Endodermal cell (in vitro differentiated cells): ENCODE results near the gene GALE. TPM values are rescaled to one million over a fixed set of nuclear protein-coding genes. Genes with fewer than 3 reads are reported as not detected.
A peak's percentile ranks its signal among the peaks of the same experiment; 100 is the strongest.
"Not testable (repeated sequence)": the region's sequence is repeated elsewhere in the genome, so short reads cannot be mapped to it uniquely, and the experiment has no call there.

Experiments used
- DNase-seq: peaks from one replicate; pipeline ENCODE4 v3.0.0-alpha.2; 2017
- H3K27ac ChIP-seq: 2 replicates; pipeline ENCODE4 v1.5.1; 2013; ENCODE audit warnings: mild to moderate bottlenecking, low read depth, low read length, moderate library complexity
- H3K27me3 ChIP-seq: 2 replicates; pipeline ENCODE4 v1.6.1; 2013; ENCODE audit warnings: mild to moderate bottlenecking, low read length, moderate library complexity; ENCODE audit not compliant: insufficient read depth, control insufficient read depth, poor library complexity, severe bottlenecking
- H3K36me3 ChIP-seq: 2 replicates; pipeline ENCODE4 v1.7.0; 2013; ENCODE audit warnings: mild to moderate bottlenecking, low read length, moderate library complexity; ENCODE audit not compliant: control insufficient read depth, insufficient read depth
- H3K4me1 ChIP-seq: one replicate; pipeline ENCODE4 v1.7.0; 2013; ENCODE audit warnings: low read length; ENCODE audit not compliant: control insufficient read depth, insufficient read depth
- H3K4me3 ChIP-seq: 2 replicates; pipeline ENCODE4 v1.5.1; 2013; ENCODE audit warnings: mild to moderate bottlenecking, low read length, moderate library complexity
- H3K9ac ChIP-seq: 2 replicates; pipeline ENCODE4 v1.6.1; 2013; ENCODE audit warnings: mild to moderate bottlenecking, low read length, moderate library complexity; ENCODE audit not compliant: poor library complexity, severe bottlenecking; ENCODE audit errors: extremely low read depth
- H3K9me3 ChIP-seq: 2 replicates; pipeline ENCODE4 v1.6.1; 2013; ENCODE audit warnings: mild to moderate bottlenecking, low read length, moderate library complexity; ENCODE audit not compliant: control insufficient read depth
- H3K27ac Mint-ChIP-seq: 2 replicates; pipeline ENCODE4 v1.8.0; 2020; ENCODE audit warnings: mixed read lengths
- H3K27me3 Mint-ChIP-seq: 2 replicates; pipeline ENCODE4 v1.8.0; 2021; ENCODE audit warnings: mild to moderate bottlenecking, mixed read lengths; ENCODE audit not compliant: insufficient read depth
- H3K36me3 Mint-ChIP-seq: 2 replicates; pipeline ENCODE4 v1.8.0; 2020; ENCODE audit warnings: low read depth, mixed read lengths
- H3K4me1 Mint-ChIP-seq: 2 replicates; pipeline ENCODE4 v1.8.0; 2020; ENCODE audit warnings: mixed read lengths
- H3K4me3 Mint-ChIP-seq: 2 replicates; pipeline ENCODE4 v1.8.0; 2020; ENCODE audit warnings: mild to moderate bottlenecking, moderate library complexity, mixed read lengths
- H3K9me3 Mint-ChIP-seq: 2 replicates; pipeline ENCODE4 v1.8.0; 2020; ENCODE audit warnings: mild to moderate bottlenecking, mixed read lengths
- WGBS, 2 experiments: methylation state at CpG; one replicate each; pipeline versions ENCODE4 v1.1.5 to v1.1.7; 2013; ENCODE audit warnings: missing lambda C conversion rate in 2 of 2, mixed read lengths in 1 of 2; ENCODE audit not compliant: insufficient coverage in 1 of 2, insufficient read length in 1 of 2; 5-methylcytosine and 5-hydroxymethylcytosine counted together
- total RNA-seq, 2 donors: library from RNA; stranded (reverse); fragmentation: NEBNext Ultra II Directional in 1 of 2; extraction: Animal tissue kit (Norgen Biotek cat#: 25700) in 1 of 2; gene quantifications; 2 replicates in 1 of 2; 3 replicates in 1 of 2; pipeline ENCODE4 v1.2.1, GENCODE V29; 2021
- TF ChIP-seq, protein P1 (sequence below): fragments of 200-600 bp; sonication (generic); conservative IDR thresholded peaks from 2 replicates; pipeline ENCODE4 v1.5.0; 2021; ENCODE audit warnings: antibody characterized with exemption, mild to moderate bottlenecking

The GALE gene
- total RNA-seq, 2 donors from 2014 or later, result 60.4 to 66.0 TPM

DNA sequence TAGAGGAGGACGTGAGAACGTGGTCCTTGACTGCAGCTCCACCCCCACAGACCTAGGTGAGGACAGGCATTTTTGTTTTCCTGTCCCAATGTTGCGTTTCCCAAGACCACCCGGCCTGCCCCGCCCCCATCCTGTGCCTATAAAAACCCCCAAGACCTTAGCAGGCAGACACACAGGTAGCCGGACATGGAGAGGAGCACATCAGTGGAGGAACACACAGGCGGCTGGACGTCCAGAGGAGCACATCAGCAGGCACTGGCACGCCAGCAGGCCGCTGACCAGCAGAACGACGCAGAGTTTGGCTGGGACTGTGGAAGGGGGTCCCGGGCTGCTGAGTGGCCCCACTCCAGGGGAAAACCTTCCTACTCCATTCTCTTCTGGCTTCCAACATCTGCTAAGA, 37.4 kb upstream of the GALE start:
- TF ChIP-seq, protein P1, sequence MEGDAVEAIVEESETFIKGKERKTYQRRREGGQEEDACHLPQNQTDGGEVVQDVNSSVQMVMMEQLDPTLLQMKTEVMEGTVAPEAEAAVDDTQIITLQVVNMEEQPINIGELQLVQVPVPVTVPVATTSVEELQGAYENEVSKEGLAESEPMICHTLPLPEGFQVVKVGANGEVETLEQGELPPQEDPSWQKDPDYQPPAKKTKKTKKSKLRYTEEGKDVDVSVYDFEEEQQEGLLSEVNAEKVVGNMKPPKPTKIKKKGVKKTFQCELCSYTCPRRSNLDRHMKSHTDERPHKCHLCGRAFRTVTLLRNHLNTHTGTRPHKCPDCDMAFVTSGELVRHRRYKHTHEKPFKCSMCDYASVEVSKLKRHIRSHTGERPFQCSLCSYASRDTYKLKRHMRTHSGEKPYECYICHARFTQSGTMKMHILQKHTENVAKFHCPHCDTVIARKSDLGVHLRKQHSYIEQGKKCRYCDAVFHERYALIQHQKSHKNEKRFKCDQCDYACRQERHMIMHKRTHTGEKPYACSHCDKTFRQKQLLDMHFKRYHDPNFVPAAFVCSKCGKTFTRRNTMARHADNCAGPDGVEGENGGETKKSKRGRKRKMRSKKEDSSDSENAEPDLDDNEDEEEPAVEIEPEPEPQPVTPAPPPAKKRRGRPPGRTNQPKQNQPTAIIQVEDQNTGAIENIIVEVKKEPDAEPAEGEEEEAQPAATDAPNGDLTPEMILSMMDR, result no peak
- Histone ChIP-seq H3K27ac (no peak overlapping the region), H3K27me3 (peaks cover 35% of the 10 kb centered on the region), H3K4me1 (no peaks in the 10 kb centered on the region), H3K9ac (no peak overlapping the region), H3K9me3 (no peaks in the 10 kb centered on the region), H3K36me3 (no peaks in the 10 kb centered on the region), H3K4me3 (peak overlapping the region; percentile 67)
- Mint-ChIP-seq H3K36me3 (no peaks in the 10 kb centered on the region), H3K27me3 (peaks cover 30% of the 10 kb centered on the region), H3K4me3 (peak overlapping the region; percentile 54), H3K27ac (no peak overlapping the region), H3K4me1 (peaks cover 7% of the 10 kb centered on the region), H3K9me3 (no peaks in the 10 kb centered on the region)
- peak; percentile 51 for DNase-seq
- 30 to 31% methylated on average over 11 to 13 of the region's 13 CpGs for WGBS, 2 experiments

DNA sequence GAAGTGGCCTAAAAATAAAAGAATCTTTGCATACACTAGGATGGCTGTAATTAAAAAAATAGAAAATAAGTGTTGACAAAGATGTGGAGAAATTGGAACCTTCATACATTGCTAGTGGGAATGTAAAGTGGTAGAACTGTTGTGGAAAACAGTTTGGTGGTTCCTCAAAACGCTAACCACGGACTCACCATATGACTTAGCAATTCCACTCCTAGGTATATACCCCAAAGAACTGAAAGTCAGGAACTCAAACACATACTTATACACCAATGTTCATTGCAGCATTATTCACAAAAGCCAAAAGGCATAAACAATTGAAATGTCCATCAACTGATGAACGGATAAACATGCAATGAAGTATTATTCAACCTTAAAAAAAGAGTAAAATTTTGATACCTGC, 35.5 kb upstream of the GALE start:
- Mint-ChIP-seq H3K4me1 (peaks cover 7% of the 10 kb centered on the region), H3K36me3 (no peaks in the 10 kb centered on the region), H3K27me3 (peaks cover 15% of the 10 kb centered on the region), H3K27ac (no peak overlapping the region), H3K4me3 (no peak overlapping the region), H3K9me3 (no peaks in the 10 kb centered on the region)
- Histone ChIP-seq H3K9ac (no peak overlapping the region), H3K4me3 (no peak overlapping the region), H3K27ac (no peak overlapping the region), H3K36me3 (no peaks in the 10 kb centered on the region), H3K27me3 (peaks cover 21% of the 10 kb centered on the region), H3K9me3 (no peaks in the 10 kb centered on the region), H3K4me1 (no peaks in the 10 kb centered on the region)
- TF ChIP-seq, protein P1, result no peak
- DNase-seq, result no peak
- WGBS, 2 experiments, result 93% methylated on average over 3 of the region's 3 CpGs; no CpG with 5 or more reads in 1 of the 2 experiments

DNA sequence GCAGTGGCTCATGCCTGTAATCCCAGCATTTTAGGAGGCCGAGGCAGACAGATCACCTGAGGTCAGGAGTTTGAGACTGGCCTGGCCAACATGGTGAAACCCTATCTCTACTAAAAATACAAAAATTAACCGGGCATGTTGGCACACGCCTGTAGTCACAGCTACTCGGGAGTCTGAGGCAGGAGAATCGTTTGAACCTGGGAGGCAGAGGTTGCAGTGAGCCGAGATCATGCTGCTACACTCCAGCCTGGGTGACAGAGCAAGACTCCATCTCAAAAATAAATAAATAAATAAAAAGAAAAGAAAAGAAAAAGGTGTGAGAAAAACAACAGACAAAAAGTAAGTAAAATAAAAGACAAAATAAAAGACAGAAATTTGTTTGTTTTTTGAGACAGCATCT, 33.6 kb upstream of the GALE start:
- H3K36me3 Mint-ChIP-seq, H3K27ac ChIP-seq, H3K36me3 ChIP-seq, H3K27ac Mint-ChIP-seq, H3K4me1 ChIP-seq, H3K9me3 ChIP-seq, H3K9ac ChIP-seq, H3K4me1 Mint-ChIP-seq, H3K4me3 ChIP-seq, H3K4me3 Mint-ChIP-seq, H3K9me3 Mint-ChIP-seq, DNase-seq: not testable (repeated sequence)
- peaks cover 15% of the 10 kb centered on the region for H3K27me3 Mint-ChIP-seq
- peaks cover 21% of the 10 kb centered on the region for H3K27me3 ChIP-seq
- 91 to 95% methylated on average over 5 to 6 of the region's 6 CpGs for WGBS, 2 experiments

DNA sequence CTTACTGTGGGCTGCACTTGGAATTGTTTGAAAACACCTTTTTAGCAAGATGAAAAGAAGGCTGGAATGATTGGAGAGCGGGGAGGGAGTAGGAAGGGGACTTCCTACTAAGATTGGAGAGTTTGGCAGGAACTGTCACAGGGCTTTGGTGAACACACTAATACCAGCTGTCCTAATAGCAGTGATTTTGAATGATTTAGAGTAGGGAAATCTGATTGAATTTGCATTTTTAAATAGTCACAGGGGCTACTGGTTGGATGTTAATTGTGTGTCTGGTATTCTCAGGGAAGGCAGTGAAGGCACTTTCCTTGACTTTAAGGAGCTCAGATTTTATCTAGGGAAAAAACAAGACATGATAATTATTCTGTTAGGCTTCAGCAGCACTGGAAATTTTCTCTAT, 27.2 kb upstream of the GALE start:
- DNase-seq, result no peak
- Histone ChIP-seq H3K27me3 (no peaks in the 10 kb centered on the region), H3K27ac (no peak overlapping the region), H3K36me3 (no peaks in the 10 kb centered on the region), H3K9ac (no peak overlapping the region), H3K9me3 (no peaks in the 10 kb centered on the region), H3K4me3 (no peak overlapping the region), H3K4me1 (peaks cover 4% of the 10 kb centered on the region)
- no peaks in the 10 kb centered on the region for H3K36me3 Mint-ChIP-seq
- H3K4me3 Mint-ChIP-seq, result no peak overlapping the region
- H3K4me1 Mint-ChIP-seq, result peaks cover 12% of the 10 kb centered on the region
- TF ChIP-seq, protein P1, result no peak
- WGBS, 2 experiments, result 67 to 100% methylated on average over 1 of the region's 1 CpG
- no peak overlapping the region for H3K27ac Mint-ChIP-seq
- no peaks in the 10 kb centered on the region for H3K27me3 Mint-ChIP-seq
- no peaks in the 10 kb centered on the region for H3K9me3 Mint-ChIP-seq

DNA sequence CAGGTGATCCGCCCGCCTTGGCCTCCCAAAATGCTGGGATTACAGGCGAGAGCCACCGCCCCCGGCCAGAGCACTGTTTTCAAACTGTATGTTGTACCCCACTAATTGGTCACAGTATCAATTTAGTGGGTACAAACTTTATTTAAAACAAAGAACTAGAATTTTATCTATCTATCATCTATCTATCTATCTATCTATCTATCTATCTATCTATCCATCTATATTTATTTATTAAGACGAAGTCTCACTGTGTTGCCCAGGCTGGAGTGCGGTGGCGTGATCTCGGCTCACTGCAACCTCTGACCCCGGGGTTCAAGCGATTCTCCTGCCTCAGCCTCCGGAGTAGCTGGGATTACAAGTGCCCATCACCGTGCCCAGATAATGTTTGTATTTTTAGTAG, 26.0 kb upstream of the GALE start:
- not testable (repeated sequence) for H3K9me3 ChIP-seq, H3K36me3 ChIP-seq, DNase-seq, H3K27ac ChIP-seq, H3K4me3 ChIP-seq, H3K9ac ChIP-seq, H3K9me3 Mint-ChIP-seq, H3K4me1 ChIP-seq, H3K27me3 Mint-ChIP-seq, H3K27ac Mint-ChIP-seq, H3K4me3 Mint-ChIP-seq, H3K36me3 Mint-ChIP-seq, H3K27me3 ChIP-seq
- 95 to 96% methylated on average over 7 to 13 of the region's 13 CpGs for WGBS, 2 experiments
- H3K4me1 Mint-ChIP-seq, result peaks cover 12% of the 10 kb centered on the region
